ENCODE data around the gene COIL. TPM values are rescaled to one million over a fixed set of nuclear protein-coding genes. Genes with fewer than 3 reads are reported as not detected.

COIL gene
- total RNA-seq, 2 donors from 2014 or later = 16.6 to 17.9 TPM

GRCh38 chr17:56903560-56903959, 57.3 kb downstream of the COIL start:
- peaks cover 22% of the 10 kb centered on the region for H3K4me1 Mint-ChIP-seq (ENCODE audit: low read depth)
- DNase-seq (no peak), ATAC-seq (replicated peaks in 1 of 2) (no peak)
- no peak overlapping the region for H3K4me3 Mint-ChIP-seq
- no peaks in the 10 kb centered on the region for H3K9me3 Mint-ChIP-seq
- no peaks in the 10 kb centered on the region for H3K27me3 Mint-ChIP-seq (ENCODE audit: low read depth)
- H3K36me3 Mint-ChIP-seq (ENCODE audit: insufficient read depth in 2 of 2) = peaks cover 35 to 58% of the 10 kb centered on the region in 2 donors
- H3K27ac Mint-ChIP-seq = no peak overlapping the region

- DNase-seq (no peak), ATAC-seq (replicated peaks in 1 of 2) (no peak)
- Mint-ChIP-seq H3K4me1 (ENCODE audit: low read depth) (peaks cover 21% of the 10 kb centered on the region), H3K4me3 (no peak overlapping the region), H3K9me3 (no peaks in the 10 kb centered on the region), H3K27ac (no peak overlapping the region), H3K27me3 (ENCODE audit: low read depth) (no peaks in the 10 kb centered on the region), H3K36me3 (ENCODE audit: insufficient read depth in 2 of 2) (peaks cover 37 to 53% of the 10 kb centered on the region in 2 donors)
These were observed 58.5 kb downstream of the COIL start for GRCh38 chr17:56902348-56902747.

GRCh38 chr17:56899403-56899802, 61.4 kb downstream of the COIL start:
- no peak for DNase-seq
- peaks cover 28 to 48% of the 10 kb centered on the region in 2 donors for H3K36me3 Mint-ChIP-seq (ENCODE audit: insufficient read depth in 2 of 2)
- H3K27me3 Mint-ChIP-seq (ENCODE audit: low read depth) = no peaks in the 10 kb centered on the region
- ATAC-seq (replicated peaks in 1 of 2) = no peak
- no peak overlapping the region for H3K4me3 Mint-ChIP-seq
- H3K9me3 Mint-ChIP-seq = no peaks in the 10 kb centered on the region
- H3K4me1 Mint-ChIP-seq (ENCODE audit: low read depth) = peaks cover 24% of the 10 kb centered on the region
- no peak overlapping the region for H3K27ac Mint-ChIP-seq

GRCh38 chr17:56898874-56899273, 62.0 kb downstream of the COIL start:
- peaks cover 24 to 43% of the 10 kb centered on the region in 2 donors for H3K36me3 Mint-ChIP-seq (ENCODE audit: insufficient read depth in 2 of 2)
- H3K4me1 Mint-ChIP-seq (ENCODE audit: low read depth) = peaks cover 18% of the 10 kb centered on the region
- H3K27ac Mint-ChIP-seq = no peak overlapping the region
- DNase-seq = no peak
- H3K27me3 Mint-ChIP-seq (ENCODE audit: low read depth) = no peaks in the 10 kb centered on the region
- H3K9me3 Mint-ChIP-seq = no peaks in the 10 kb centered on the region
- ATAC-seq (replicated peaks in 1 of 2) = no peak
- H3K4me3 Mint-ChIP-seq = no peak overlapping the region

GRCh38 chr17:56897646-56898424, 63.0 kb downstream of the COIL start:
- H3K36me3 Mint-ChIP-seq (ENCODE audit: insufficient read depth in 2 of 2) = peaks cover 27 to 41% of the 10 kb centered on the region in 2 donors
- ATAC-seq (replicated peaks in 1 of 2) = peak in 1 of 2 donors; percentile 14
- peaks cover 17% of the 10 kb centered on the region for H3K4me1 Mint-ChIP-seq (ENCODE audit: low read depth)
- DNase-seq = no peak
- no peaks in the 10 kb centered on the region for H3K27me3 Mint-ChIP-seq (ENCODE audit: low read depth)
- peak overlapping the region; percentile 21 for H3K27ac Mint-ChIP-seq
- no peak overlapping the region for H3K4me3 Mint-ChIP-seq
- H3K9me3 Mint-ChIP-seq = no peaks in the 10 kb centered on the region

- no peak for ATAC-seq (replicated peaks in 1 of 2)
These were observed 63.9 kb downstream of the COIL start for GRCh38 chr17:56896968-56897359.

GRCh38 chr17:56896217-56896967, 64.5 kb downstream of the COIL start:
- Mint-ChIP-seq H3K27ac (no peak overlapping the region), H3K4me3 (no peak overlapping the region), H3K4me1 (ENCODE audit: low read depth) (peaks cover 21% of the 10 kb centered on the region), H3K9me3 (no peaks in the 10 kb centered on the region), H3K27me3 (ENCODE audit: low read depth) (no peaks in the 10 kb centered on the region), H3K36me3 (ENCODE audit: insufficient read depth in 2 of 2) (peaks cover 35 to 45% of the 10 kb centered on the region in 2 donors)
- ATAC-seq (replicated peaks in 1 of 2) (no peak), DNase-seq (no peak)

More at GRCh38 chr17:56896968-56897359, 63.9 kb downstream of the COIL start:
- Mint-ChIP-seq H3K9me3 (no peaks in the 10 kb centered on the region), H3K27ac (no peak overlapping the region), H3K27me3 (ENCODE audit: low read depth) (no peaks in the 10 kb centered on the region), H3K4me3 (no peak overlapping the region), H3K4me1 (ENCODE audit: low read depth) (peaks cover 21% of the 10 kb centered on the region), H3K36me3 (ENCODE audit: insufficient read depth in 2 of 2) (peaks cover 35 to 45% of the 10 kb centered on the region in 2 donors)
- no peak for DNase-seq

- Mint-ChIP-seq H3K36me3 (ENCODE audit: insufficient read depth in 2 of 2) (peaks cover 33 to 48% of the 10 kb centered on the region in 2 donors), H3K4me1 (ENCODE audit: low read depth) (peaks cover 21% of the 10 kb centered on the region), H3K27me3 (ENCODE audit: low read depth) (no peaks in the 10 kb centered on the region), H3K27ac (peak overlapping the region; percentile 20), H3K9me3 (no peaks in the 10 kb centered on the region), H3K4me3 (no peak overlapping the region)
- ATAC-seq (replicated peaks in 1 of 2) (no peak), DNase-seq (no peak)
These were observed 65.9 kb downstream of the COIL start for GRCh38 chr17:56894859-56895455.

- Mint-ChIP-seq H3K9me3 (no peaks in the 10 kb centered on the region), H3K27ac (peak overlapping the region; percentile 10), H3K4me3 (no peak overlapping the region), H3K27me3 (ENCODE audit: low read depth) (no peaks in the 10 kb centered on the region), H3K4me1 (ENCODE audit: low read depth) (peaks cover 21% of the 10 kb centered on the region), H3K36me3 (ENCODE audit: insufficient read depth in 2 of 2) (peaks cover 33 to 53% of the 10 kb centered on the region in 2 donors)
- no peak for DNase-seq
- no peak for ATAC-seq (replicated peaks in 1 of 2)
These were observed 67.3 kb downstream of the COIL start for GRCh38 chr17:56893503-56893902.

- peaks cover 11% of the 10 kb centered on the region for H3K4me1 Mint-ChIP-seq (ENCODE audit: low read depth)
- peak overlapping the region; percentile 1 for H3K27ac Mint-ChIP-seq
- no peak for ATAC-seq (replicated peaks in 1 of 2)
- H3K36me3 Mint-ChIP-seq (ENCODE audit: insufficient read depth in 2 of 2) = peaks cover 28 to 58% of the 10 kb centered on the region in 2 donors
- H3K27me3 Mint-ChIP-seq (ENCODE audit: low read depth) = no peaks in the 10 kb centered on the region
- no peak overlapping the region for H3K4me3 Mint-ChIP-seq
- peaks cover 0 to under 1% of the 10 kb centered on the region in 2 donors for H3K9me3 Mint-ChIP-seq
- DNase-seq = no peak
These were observed 68.5 kb downstream of the COIL start for GRCh38 chr17:56892333-56892732.

GRCh38 chr17:56891751-56892150, 69.1 kb downstream of the COIL start:
- Mint-ChIP-seq H3K9me3 (peaks cover 0 to 2% of the 10 kb centered on the region in 2 donors), H3K4me1 (ENCODE audit: low read depth) (peaks cover 5% of the 10 kb centered on the region), H3K27ac (no peak overlapping the region), H3K27me3 (ENCODE audit: low read depth) (no peaks in the 10 kb centered on the region), H3K36me3 (ENCODE audit: insufficient read depth in 2 of 2) (peaks cover 32 to 62% of the 10 kb centered on the region in 2 donors), H3K4me3 (no peak overlapping the region)
- ATAC-seq (replicated peaks in 1 of 2) = peak; percentile 26 to 31
- DNase-seq = peak; percentile 42 to 61

GRCh38 chr17:56890906-56891674, 69.8 kb downstream of the COIL start:
- Mint-ChIP-seq H3K4me1 (ENCODE audit: low read depth) (peaks cover 4% of the 10 kb centered on the region), H3K36me3 (ENCODE audit: insufficient read depth in 2 of 2) (peaks cover 33 to 66% of the 10 kb centered on the region in 2 donors), H3K9me3 (peaks cover 0 to 2% of the 10 kb centered on the region in 2 donors), H3K27ac (no peak overlapping the region), H3K4me3 (no peak overlapping the region), H3K27me3 (ENCODE audit: low read depth) (no peaks in the 10 kb centered on the region)
- no peak for ATAC-seq (replicated peaks in 1 of 2)
- no peak for DNase-seq
